Dendritic cell treated with granulocyte-macrophage colony-stimulating factor and Interleukin-4, amounts not matched to agents 40 ng/mL and 50 ng/mL, for 4 days (primary cell): ENCODE results near the gene TUT1.
"Not testable (repeated sequence)": the region's sequence is repeated elsewhere in the genome, so short reads cannot be mapped to it uniquely, and the experiment has no call there.

Experiments used
- H3K27ac Mint-ChIP-seq: one replicate; pipeline ENCODE4 v1.8.0; 2022; ENCODE audit warnings: mild to moderate bottlenecking, mixed read lengths
- H3K27me3 Mint-ChIP-seq: one replicate; pipeline ENCODE4 v1.8.0; 2022; ENCODE audit warnings: mild to moderate bottlenecking, mixed read lengths
- H3K36me3 Mint-ChIP-seq: one replicate; pipeline ENCODE4 v1.8.0; 2022; ENCODE audit warnings: low read depth, mixed read lengths
- H3K4me1 Mint-ChIP-seq: one replicate; pipeline ENCODE4 v1.8.0; 2022; ENCODE audit warnings: low read depth, mixed read lengths
- H3K4me3 Mint-ChIP-seq: one replicate; pipeline ENCODE4 v1.8.0; 2022; ENCODE audit warnings: mild to moderate bottlenecking, moderate library complexity, mixed read lengths
- H3K9me3 Mint-ChIP-seq: one replicate; pipeline ENCODE4 v1.8.0; 2022; ENCODE audit warnings: mixed read lengths
- intact Hi-C: fragments of 100-400 bp; cut with micrococcal nuclease; formaldehyde crosslinking; loops from one replicate; pipeline ENCODE4 v1.15.0; 2022

TUT1 gene

GRCh38 chr11:62578541-62578940 lies 12.8 kb downstream of the TUT1 start:
- no peak overlapping the region for H3K4me3 Mint-ChIP-seq
- no peak overlapping the region for H3K27ac Mint-ChIP-seq
- no peaks in the 10 kb centered on the region for H3K9me3 Mint-ChIP-seq
- H3K27me3 Mint-ChIP-seq = no peaks in the 10 kb centered on the region
- H3K4me1 Mint-ChIP-seq = peaks cover 22% of the 10 kb centered on the region
- peaks cover 71% of the 10 kb centered on the region for H3K36me3 Mint-ChIP-seq
- intact Hi-C loops = no loop called here

GRCh38 chr11:62577046-62577714 lies 14.1 kb downstream of the TUT1 start:
- Mint-ChIP-seq H3K27ac (peak overlapping the region; percentile 3), H3K9me3 (no peaks in the 10 kb centered on the region), H3K36me3 (peaks cover 73% of the 10 kb centered on the region), H3K27me3 (no peaks in the 10 kb centered on the region), H3K4me3 (no peak overlapping the region), H3K4me1 (peaks cover 34% of the 10 kb centered on the region)
- intact Hi-C loops = no loop called here

GRCh38 chr11:62575837-62576236 lies 15.5 kb downstream of the TUT1 start:
- no peaks in the 10 kb centered on the region for H3K9me3 Mint-ChIP-seq
- intact Hi-C loops = no loop called here
- peaks cover 47% of the 10 kb centered on the region for H3K4me1 Mint-ChIP-seq
- H3K27me3 Mint-ChIP-seq = no peaks in the 10 kb centered on the region
- H3K4me3 Mint-ChIP-seq = no peak overlapping the region
- peak overlapping the region; percentile 96 for H3K27ac Mint-ChIP-seq
- peaks cover 73% of the 10 kb centered on the region for H3K36me3 Mint-ChIP-seq

- H3K9me3 Mint-ChIP-seq = no peaks in the 10 kb centered on the region
- no peaks in the 10 kb centered on the region for H3K27me3 Mint-ChIP-seq
- H3K27ac Mint-ChIP-seq = peak overlapping the region; percentile 96
- peak overlapping the region; percentile 98 for H3K4me3 Mint-ChIP-seq
- intact Hi-C loops = no loop called here
- peaks cover 75% of the 10 kb centered on the region for H3K36me3 Mint-ChIP-seq
- peaks cover 49% of the 10 kb centered on the region for H3K4me1 Mint-ChIP-seq
These were observed 16.2 kb downstream of the TUT1 start for GRCh38 chr11:62575156-62575555.

- peak overlapping the region; percentile 98 for H3K4me3 Mint-ChIP-seq
- peaks cover 81% of the 10 kb centered on the region for H3K36me3 Mint-ChIP-seq
- no peaks in the 10 kb centered on the region for H3K9me3 Mint-ChIP-seq
- peak overlapping the region; percentile 96 for H3K27ac Mint-ChIP-seq
- H3K27me3 Mint-ChIP-seq = no peaks in the 10 kb centered on the region
- peaks cover 49% of the 10 kb centered on the region for H3K4me1 Mint-ChIP-seq
- intact Hi-C loops = loop anchor here (1.0 kb wide), 1 partner anchor 17 kb away; the partner anchor contains the start of gene TUT1
These were observed 16.8 kb downstream of the TUT1 start for GRCh38 chr11:62574363-62575071.

GRCh38 chr11:62573592-62574362 lies 17.5 kb downstream of the TUT1 start, which contains the start of gene EEF1G:
Gene EEF1G (minus strand): TSS chr11:62573891. CDS start chr11:62573842, 49 bp downstream.
- peaks cover 49% of the 10 kb centered on the region for H3K4me1 Mint-ChIP-seq
- H3K9me3 Mint-ChIP-seq = no peaks in the 10 kb centered on the region

GRCh38 chr11:62573006-62573591 lies 18.2 kb downstream of the TUT1 start:
- intact Hi-C loops = loop anchor here (2.0 kb wide), 1 partner anchor 16 kb away; no protein-coding TSS in a partner anchor
- Mint-ChIP-seq H3K27me3 (no peaks in the 10 kb centered on the region), H3K36me3 (peaks cover 86% of the 10 kb centered on the region), H3K9me3 (no peaks in the 10 kb centered on the region), H3K27ac (peak overlapping the region; percentile 96), H3K4me3 (peak overlapping the region; percentile 98), H3K4me1 (peaks cover 49% of the 10 kb centered on the region)

More at GRCh38 chr11:62573592-62574362, 17.5 kb downstream of the TUT1 start, which contains the start of gene EEF1G:
- peaks cover 86% of the 10 kb centered on the region for H3K36me3 Mint-ChIP-seq
- H3K27ac Mint-ChIP-seq = peak within 1 kb of the TSS; percentile 96
- peak within 1 kb of the TSS; percentile 98 for H3K4me3 Mint-ChIP-seq
- H3K27me3 Mint-ChIP-seq = no peaks in the 10 kb centered on the region
- intact Hi-C loops = loop anchor here (1.0 to 2.0 kb wide), 2 partner anchors 17 to 18 kb away; partner anchors contain the start of gene TUT1

GRCh38 chr11:62572431-62572830 lies 18.9 kb downstream of the TUT1 start:
- H3K36me3 Mint-ChIP-seq = peaks cover 86% of the 10 kb centered on the region
- H3K27me3 Mint-ChIP-seq = no peaks in the 10 kb centered on the region
- H3K9me3 Mint-ChIP-seq = no peaks in the 10 kb centered on the region
- peaks cover 49% of the 10 kb centered on the region for H3K4me1 Mint-ChIP-seq
- H3K4me3 Mint-ChIP-seq = peak overlapping the region; percentile 98
- intact Hi-C loops = loop anchor here (2.0 kb wide), 1 partner anchor 16 kb away; no protein-coding TSS in a partner anchor
- H3K27ac Mint-ChIP-seq = peak overlapping the region; percentile 96

GRCh38 chr11:62571493-62571892 lies 19.8 kb downstream of the TUT1 start:
- peaks cover 56% of the 10 kb centered on the region for H3K4me1 Mint-ChIP-seq
- intact Hi-C loops, H3K27me3 Mint-ChIP-seq, H3K4me3 Mint-ChIP-seq, H3K9me3 Mint-ChIP-seq: not testable (repeated sequence)
- H3K27ac Mint-ChIP-seq = peak overlapping the region; percentile 7
- H3K36me3 Mint-ChIP-seq = peaks cover 86% of the 10 kb centered on the region

GRCh38 chr11:62570903-62571302 lies 20.4 kb downstream of the TUT1 start:
- Mint-ChIP-seq H3K27ac (peak overlapping the region; percentile 7), H3K36me3 (peaks cover 86% of the 10 kb centered on the region), H3K4me1 (peaks cover 60% of the 10 kb centered on the region)
- H3K4me3 Mint-ChIP-seq, intact Hi-C loops, H3K9me3 Mint-ChIP-seq, H3K27me3 Mint-ChIP-seq: not testable (repeated sequence)

- Mint-ChIP-seq H3K9me3 (no peaks in the 10 kb centered on the region), H3K27ac (no peak overlapping the region), H3K4me1 (peaks cover 47% of the 10 kb centered on the region), H3K27me3 (no peaks in the 10 kb centered on the region), H3K4me3 (no peak overlapping the region), H3K36me3 (peaks cover 92% of the 10 kb centered on the region)
- intact Hi-C loops = no loop called here
These were observed 21.7 kb downstream of the TUT1 start for GRCh38 chr11:62569611-62570010.

- Mint-ChIP-seq H3K9me3 (no peaks in the 10 kb centered on the region), H3K4me3 (no peak overlapping the region), H3K4me1 (peaks cover 38% of the 10 kb centered on the region), H3K27me3 (no peaks in the 10 kb centered on the region), H3K36me3 (peaks cover 100% of the 10 kb centered on the region), H3K27ac (no peak overlapping the region)
- intact Hi-C loops = no loop called here
These were observed 24.2 kb downstream of the TUT1 start for GRCh38 chr11:62567018-62567633.

- intact Hi-C loops = no loop called here
- Mint-ChIP-seq H3K36me3 (peaks cover 100% of the 10 kb centered on the region), H3K27me3 (no peaks in the 10 kb centered on the region), H3K4me1 (peaks cover 31% of the 10 kb centered on the region), H3K27ac (no peak overlapping the region), H3K9me3 (no peaks in the 10 kb centered on the region), H3K4me3 (no peak overlapping the region)
These were observed 25.1 kb downstream of the TUT1 start for GRCh38 chr11:62566247-62566646.
